Measurements from ENCODE around the gene RNF41.

GRCh38 chr12:56161690-56162351 is 59.9 kb downstream of the RNF41 start:
- TF ChIP-seq ZBTB7A (IDR thresholded peaks at IDR 0.05; ENCODE audit: low read depth) (no peak), MAX (IDR thresholded peaks at IDR 0.05) (no peak)
- TF ChIP-seq, protein P1, sequence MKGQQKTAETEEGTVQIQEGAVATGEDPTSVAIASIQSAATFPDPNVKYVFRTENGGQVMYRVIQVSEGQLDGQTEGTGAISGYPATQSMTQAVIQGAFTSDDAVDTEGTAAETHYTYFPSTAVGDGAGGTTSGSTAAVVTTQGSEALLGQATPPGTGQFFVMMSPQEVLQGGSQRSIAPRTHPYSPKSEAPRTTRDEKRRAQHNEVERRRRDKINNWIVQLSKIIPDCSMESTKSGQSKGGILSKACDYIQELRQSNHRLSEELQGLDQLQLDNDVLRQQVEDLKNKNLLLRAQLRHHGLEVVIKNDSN (IDR thresholded peaks at IDR 0.05) = no peak

Measured in Ishikawa (cell line).